ENCODE results near the gene GSTK1.

Gene GSTK1

DNA sequence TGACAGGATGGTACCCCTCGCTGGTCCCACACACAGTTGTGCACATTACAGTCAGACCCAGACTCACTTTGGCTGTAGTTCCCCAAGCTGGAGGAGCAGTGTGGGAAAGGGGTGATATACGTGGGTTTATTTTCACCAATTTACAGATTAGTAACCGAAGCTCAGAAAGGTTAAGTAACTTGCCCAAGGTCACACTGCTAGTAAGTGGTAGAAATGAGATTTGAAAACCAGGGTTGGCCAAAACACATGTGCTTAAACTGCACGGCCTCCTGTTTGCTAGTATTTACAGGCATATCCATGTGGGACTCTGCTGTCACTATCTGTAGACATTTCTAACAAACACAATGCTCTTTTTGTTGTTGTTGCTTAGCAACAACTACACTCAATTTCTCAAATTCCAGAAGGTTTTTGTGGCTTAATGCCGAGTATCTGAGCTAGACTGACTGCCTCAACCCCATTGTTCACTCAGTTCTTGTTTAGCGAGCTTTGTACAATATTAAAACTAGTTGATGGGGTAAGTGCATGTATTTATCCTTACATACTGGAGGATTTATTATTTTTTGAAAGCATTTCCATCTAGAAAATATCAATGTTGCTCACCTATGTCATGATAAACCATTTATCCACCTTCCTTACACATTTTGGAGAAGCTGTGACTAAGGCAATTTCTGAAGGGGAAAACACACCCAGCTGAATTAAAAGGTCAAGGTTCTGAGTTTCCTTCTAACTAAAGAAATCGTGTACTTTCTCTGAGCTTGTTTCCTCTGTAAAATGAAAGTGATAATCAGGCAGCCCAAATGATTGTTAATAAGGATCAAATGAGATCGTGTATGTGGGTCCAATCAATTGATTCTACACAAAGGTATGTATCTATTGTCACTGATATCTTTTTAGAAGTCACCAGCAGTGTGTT lies 16.2 kb downstream of the GSTK1 start:
- Histone ChIP-seq H3K4me1 (ENCODE audit: insufficient read depth, low read length, poor library complexity, severe bottlenecking) (peaks cover 4% of the 10 kb centered on the region), H3K36me3 (ENCODE audit: insufficient read depth, low read length) (no peaks in the 10 kb centered on the region), H3F3A (ENCODE audit: low read depth) (no peaks in the 10 kb centered on the region), H2AFZ (ENCODE audit: low read length) (no peak overlapping the region), H3K9me3 (ENCODE audit: insufficient read depth, low read depth, low read length) (no peaks in the 10 kb centered on the region), H3K9ac (ENCODE audit: low read depth, low read length, poor library complexity, severe bottlenecking) (no peak overlapping the region), H3K79me2 (ENCODE audit: insufficient read depth, low read length) (no peaks in the 10 kb centered on the region), H3K9me2 (replicated peaks; ENCODE audit: low read depth, low read length) (no peaks in the 10 kb centered on the region), H3K4me2 (ENCODE audit: low read depth, low read length, poor library complexity, severe bottlenecking) (no peak overlapping the region), H4K20me1 (ENCODE audit: insufficient read depth, low read length, poor library complexity, severe bottlenecking) (no peaks in the 10 kb centered on the region), H3K4me3 (ENCODE audit: low read length, poor library complexity, severe bottlenecking) (no peak overlapping the region), H3K27me3 (ENCODE audit: insufficient read depth, low read length, poor library complexity, severe bottlenecking) (no peaks in the 10 kb centered on the region)
- TF ChIP-seq, protein P1, sequence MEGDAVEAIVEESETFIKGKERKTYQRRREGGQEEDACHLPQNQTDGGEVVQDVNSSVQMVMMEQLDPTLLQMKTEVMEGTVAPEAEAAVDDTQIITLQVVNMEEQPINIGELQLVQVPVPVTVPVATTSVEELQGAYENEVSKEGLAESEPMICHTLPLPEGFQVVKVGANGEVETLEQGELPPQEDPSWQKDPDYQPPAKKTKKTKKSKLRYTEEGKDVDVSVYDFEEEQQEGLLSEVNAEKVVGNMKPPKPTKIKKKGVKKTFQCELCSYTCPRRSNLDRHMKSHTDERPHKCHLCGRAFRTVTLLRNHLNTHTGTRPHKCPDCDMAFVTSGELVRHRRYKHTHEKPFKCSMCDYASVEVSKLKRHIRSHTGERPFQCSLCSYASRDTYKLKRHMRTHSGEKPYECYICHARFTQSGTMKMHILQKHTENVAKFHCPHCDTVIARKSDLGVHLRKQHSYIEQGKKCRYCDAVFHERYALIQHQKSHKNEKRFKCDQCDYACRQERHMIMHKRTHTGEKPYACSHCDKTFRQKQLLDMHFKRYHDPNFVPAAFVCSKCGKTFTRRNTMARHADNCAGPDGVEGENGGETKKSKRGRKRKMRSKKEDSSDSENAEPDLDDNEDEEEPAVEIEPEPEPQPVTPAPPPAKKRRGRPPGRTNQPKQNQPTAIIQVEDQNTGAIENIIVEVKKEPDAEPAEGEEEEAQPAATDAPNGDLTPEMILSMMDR (conservative IDR thresholded peaks at IDR 0.05; ENCODE audit: low read length) = no peak

- no peak overlapping the region for H3K4me2 ChIP-seq (ENCODE audit: low read depth, low read length, poor library complexity, severe bottlenecking)
- no peaks in the 10 kb centered on the region for H3K27me3 ChIP-seq (ENCODE audit: insufficient read depth, low read length, poor library complexity, severe bottlenecking)
- H2AFZ ChIP-seq (ENCODE audit: low read length) = no peak overlapping the region
- H4K20me1 ChIP-seq (ENCODE audit: insufficient read depth, low read length, poor library complexity, severe bottlenecking) = no peaks in the 10 kb centered on the region
- H3K4me1 ChIP-seq (ENCODE audit: insufficient read depth, low read length, poor library complexity, severe bottlenecking) = peaks cover 4% of the 10 kb centered on the region
- TF ChIP-seq, protein P1 (conservative IDR thresholded peaks at IDR 0.05; ENCODE audit: low read length) = no peak
- TF ChIP-seq EZH2phosphoT487 (IDR thresholded peaks at IDR 0.05; ENCODE audit: borderline replicate concordance) = no peak
- no peak overlapping the region for H3K4me3 ChIP-seq (ENCODE audit: low read length, poor library complexity, severe bottlenecking)
- H3K79me2 ChIP-seq (ENCODE audit: insufficient read depth, low read length) = no peaks in the 10 kb centered on the region
- no peak overlapping the region for H3K9ac ChIP-seq (ENCODE audit: low read depth, low read length, poor library complexity, severe bottlenecking)
- no peaks in the 10 kb centered on the region for H3K36me3 ChIP-seq (ENCODE audit: insufficient read depth, low read length)
- no peaks in the 10 kb centered on the region for H3K9me3 ChIP-seq (ENCODE audit: insufficient read depth, low read depth, low read length)
- no peaks in the 10 kb centered on the region for H3K9me2 ChIP-seq (replicated peaks; ENCODE audit: low read depth, low read length)
- H3F3A ChIP-seq (ENCODE audit: low read depth) = no peaks in the 10 kb centered on the region
These were observed 16.9 kb downstream of the GSTK1 start for GRCh38 chr7:143280160-143280559.

- H3F3A ChIP-seq (ENCODE audit: low read depth) = no peaks in the 10 kb centered on the region
- H3K9me3 ChIP-seq (ENCODE audit: insufficient read depth, low read depth, low read length) = no peaks in the 10 kb centered on the region
- no peaks in the 10 kb centered on the region for H3K9me2 ChIP-seq (replicated peaks; ENCODE audit: low read depth, low read length)
- no peaks in the 10 kb centered on the region for H3K36me3 ChIP-seq (ENCODE audit: insufficient read depth, low read length)
- H3K9ac ChIP-seq (ENCODE audit: low read depth, low read length, poor library complexity, severe bottlenecking) = no peak overlapping the region
- peaks cover 4% of the 10 kb centered on the region for H3K4me1 ChIP-seq (ENCODE audit: insufficient read depth, low read length, poor library complexity, severe bottlenecking)
- no peaks in the 10 kb centered on the region for H4K20me1 ChIP-seq (ENCODE audit: insufficient read depth, low read length, poor library complexity, severe bottlenecking)
- no peaks in the 10 kb centered on the region for H3K79me2 ChIP-seq (ENCODE audit: insufficient read depth, low read length)
- no peak overlapping the region for H2AFZ ChIP-seq (ENCODE audit: low read length)
- H3K27me3 ChIP-seq (ENCODE audit: insufficient read depth, low read length, poor library complexity, severe bottlenecking) = no peaks in the 10 kb centered on the region
- no peak for TF ChIP-seq EZH2phosphoT487 (IDR thresholded peaks at IDR 0.05; ENCODE audit: borderline replicate concordance)
- TF ChIP-seq, protein P1 (conservative IDR thresholded peaks at IDR 0.05; ENCODE audit: low read length) = no peak
- no peak overlapping the region for H3K4me3 ChIP-seq (ENCODE audit: low read length, poor library complexity, severe bottlenecking)
- H3K4me2 ChIP-seq (ENCODE audit: low read depth, low read length, poor library complexity, severe bottlenecking) = no peak overlapping the region
These were observed 17.3 kb downstream of the GSTK1 start for GRCh38 chr7:143280566-143280965.
